ENCODE results near the gene FRMD4A. TPM values are rescaled to one million over a fixed set of nuclear protein-coding genes. Genes with fewer than 3 reads are reported as not detected.

Gene FRMD4A
- total and polyA plus RNA-seq, 3 donors from 2014 or later = 15.0 to 20.8 (median 18.7) TPM

- no peaks in the 10 kb centered on the region for H3K27me3 ChIP-seq
- H3K36me3 ChIP-seq (ENCODE audit: low read depth, missing control alignments) = no peaks in the 10 kb centered on the region
- no peak for DNase-seq
- no peak overlapping the region for H3K27ac ChIP-seq
- intact Hi-C loops (cut with DNase I; ENCODE audit: low total_unique reads) = no loop called here
- peak overlapping the region; percentile 37 to 44 for H3K4me3 ChIP-seq
- peaks cover 3% of the 10 kb centered on the region for H3K4me1 ChIP-seq
- TF ChIP-seq POLR2A (IDR thresholded peaks at IDR 0.05) = no peak
- TF ChIP-seq, protein P1, sequence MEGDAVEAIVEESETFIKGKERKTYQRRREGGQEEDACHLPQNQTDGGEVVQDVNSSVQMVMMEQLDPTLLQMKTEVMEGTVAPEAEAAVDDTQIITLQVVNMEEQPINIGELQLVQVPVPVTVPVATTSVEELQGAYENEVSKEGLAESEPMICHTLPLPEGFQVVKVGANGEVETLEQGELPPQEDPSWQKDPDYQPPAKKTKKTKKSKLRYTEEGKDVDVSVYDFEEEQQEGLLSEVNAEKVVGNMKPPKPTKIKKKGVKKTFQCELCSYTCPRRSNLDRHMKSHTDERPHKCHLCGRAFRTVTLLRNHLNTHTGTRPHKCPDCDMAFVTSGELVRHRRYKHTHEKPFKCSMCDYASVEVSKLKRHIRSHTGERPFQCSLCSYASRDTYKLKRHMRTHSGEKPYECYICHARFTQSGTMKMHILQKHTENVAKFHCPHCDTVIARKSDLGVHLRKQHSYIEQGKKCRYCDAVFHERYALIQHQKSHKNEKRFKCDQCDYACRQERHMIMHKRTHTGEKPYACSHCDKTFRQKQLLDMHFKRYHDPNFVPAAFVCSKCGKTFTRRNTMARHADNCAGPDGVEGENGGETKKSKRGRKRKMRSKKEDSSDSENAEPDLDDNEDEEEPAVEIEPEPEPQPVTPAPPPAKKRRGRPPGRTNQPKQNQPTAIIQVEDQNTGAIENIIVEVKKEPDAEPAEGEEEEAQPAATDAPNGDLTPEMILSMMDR (IDR thresholded peaks at IDR 0.05) = no peak
- 20 to 35% methylated on average over 22 to 26 of the region's 26 CpGs for WGBS, 2 donors
- H3K9me3 ChIP-seq = no peaks in the 10 kb centered on the region
Observed at GRCh38 chr10:13890233-13891127, 440.2 kb downstream of the FRMD4A start.

- intact Hi-C loops (cut with DNase I; ENCODE audit: low total_unique reads) = no loop called here
Observed at GRCh38 chr10:13887761-13888160, 443.0 kb downstream of the FRMD4A start.

DNA sequence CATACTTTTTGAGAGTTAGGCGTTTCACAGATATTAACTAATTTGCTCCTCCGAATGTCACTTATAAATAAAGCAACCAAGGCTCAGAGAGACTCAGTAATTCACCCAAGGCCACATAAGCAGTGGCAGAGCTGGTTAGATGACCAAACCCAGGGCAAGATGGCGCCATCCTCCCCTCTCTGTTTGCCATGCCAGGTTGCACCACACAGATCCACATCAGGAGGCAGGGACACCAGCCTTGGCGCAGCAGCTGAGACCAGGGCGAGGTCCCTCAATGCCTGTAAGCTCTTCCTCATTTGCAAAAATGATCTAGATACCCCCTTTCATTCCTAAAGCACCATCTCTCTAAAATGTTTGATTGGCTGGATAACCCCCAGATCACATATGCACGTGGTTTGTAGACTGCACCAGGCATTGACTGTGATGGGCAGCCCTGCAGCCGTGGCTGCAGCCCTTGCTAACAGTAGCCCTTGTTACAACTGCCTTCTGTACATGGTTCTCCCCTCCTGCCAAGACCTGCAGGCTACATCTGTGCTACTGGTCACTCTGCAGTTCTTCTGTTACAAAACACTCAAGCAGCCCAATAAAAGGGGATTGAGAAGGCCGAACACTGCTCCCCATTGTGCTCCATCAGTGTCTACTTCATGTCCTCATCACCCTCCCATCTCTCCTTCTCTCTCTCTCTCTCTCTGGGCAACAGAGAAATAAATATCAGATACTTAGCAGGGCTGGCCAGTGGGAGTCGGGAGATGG is 445.3 kb downstream of the FRMD4A start:
- TF ChIP-seq POLR2A (IDR thresholded peaks at IDR 0.05) = no peak
- TF ChIP-seq, protein P1 (IDR thresholded peaks at IDR 0.05) = no peak
- Histone ChIP-seq H3K4me1 (no peaks in the 10 kb centered on the region), H3K27ac (no peak overlapping the region), H3K27me3 (no peaks in the 10 kb centered on the region), H3K4me3 (no peak overlapping the region), H3K36me3 (ENCODE audit: low read depth, missing control alignments) (no peaks in the 10 kb centered on the region), H3K9me3 (no peaks in the 10 kb centered on the region)
- intact Hi-C loops (cut with DNase I; ENCODE audit: low total_unique reads) = no loop called here
- WGBS, 2 donors = 91 to 92% methylated on average over 9 of the region's 9 CpGs
- no peak for DNase-seq

More at GRCh38 chr10:13887761-13888160, 443.0 kb downstream of the FRMD4A start:
- no peaks in the 10 kb centered on the region for H3K36me3 ChIP-seq (ENCODE audit: low read depth, missing control alignments)
- H3K27ac ChIP-seq = no peak overlapping the region
- 83 to 85% methylated on average over 4 of the region's 4 CpGs for WGBS, 2 donors
- TF ChIP-seq POLR2A (IDR thresholded peaks at IDR 0.05) = no peak
- TF ChIP-seq, protein P1 (IDR thresholded peaks at IDR 0.05) = no peak
- no peaks in the 10 kb centered on the region for H3K27me3 ChIP-seq
- peaks cover 3% of the 10 kb centered on the region for H3K4me1 ChIP-seq
- no peak overlapping the region for H3K4me3 ChIP-seq
- H3K9me3 ChIP-seq = no peaks in the 10 kb centered on the region
- DNase-seq = no peak

DNA sequence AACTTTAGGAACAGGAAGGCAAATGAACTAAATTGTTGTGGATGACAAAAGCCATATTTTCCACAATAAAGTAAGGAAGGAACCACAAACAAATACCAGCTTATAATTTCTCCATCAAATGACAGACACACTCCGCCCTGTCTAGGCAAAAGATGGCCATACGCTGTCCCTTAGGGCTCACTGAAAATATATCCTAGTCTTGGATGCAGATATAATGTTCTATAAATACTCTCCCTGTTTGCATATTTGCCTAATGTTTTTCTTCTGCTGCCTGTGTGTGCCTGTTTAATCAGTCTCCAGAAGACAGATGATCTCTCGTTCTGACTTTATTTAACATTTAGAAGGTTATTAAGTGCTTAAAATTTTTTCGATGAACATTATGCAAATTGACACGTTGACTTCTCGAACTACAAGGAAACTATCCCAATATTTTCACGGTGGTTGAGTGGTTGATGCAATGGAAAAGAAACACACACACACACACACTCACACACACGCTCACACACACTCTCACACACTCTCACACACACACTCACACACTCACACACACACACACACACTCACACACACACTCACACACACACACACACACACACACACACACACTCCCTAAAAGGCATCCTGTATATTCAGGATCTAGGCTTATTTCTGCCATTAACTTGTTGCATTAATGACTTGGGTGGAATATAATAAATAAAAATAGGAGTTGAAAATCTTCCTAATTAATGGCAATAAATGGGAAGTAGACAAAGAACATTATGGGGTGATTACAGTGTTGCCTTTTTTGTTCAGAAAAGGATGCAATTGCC is 446.9 kb downstream of the FRMD4A start:
- intact Hi-C loops (cut with DNase I; ENCODE audit: low total_unique reads) = no loop called here
- DNase-seq = no peak
- no peak overlapping the region for H3K27ac ChIP-seq

More for the DNA sequence above, 446.9 kb downstream of the FRMD4A start:
- TF ChIP-seq, protein P1 (IDR thresholded peaks at IDR 0.05) = no peak
- TF ChIP-seq POLR2A (IDR thresholded peaks at IDR 0.05) = no peak
- WGBS, 2 donors = 60 to 67% methylated on average over 8 of the region's 8 CpGs
- Histone ChIP-seq H3K36me3 (ENCODE audit: low read depth, missing control alignments) (no peaks in the 10 kb centered on the region), H3K4me3 (no peak overlapping the region), H3K9me3 (no peaks in the 10 kb centered on the region), H3K4me1 (no peaks in the 10 kb centered on the region), H3K27me3 (no peaks in the 10 kb centered on the region)

Data from testis (tissue), 3 donors.